ENCODE measurements around the gene CARNS1. TPM values are rescaled to one million over a fixed set of nuclear protein-coding genes. Genes with fewer than 3 reads are reported as not detected.

CARNS1 gene
- total and polyA plus RNA-seq, 9 of the 15 experiments (the other 6 are each of a cell fraction or from before 2014, with no cell fraction given), result 0.01 to 0.18 (median 0.06) TPM; not detected in 3

GRCh38 chr11:67372993-67373647, 42.4 kb upstream of the CARNS1 start, which contains the start of gene CLCF1 (continued):
- TF ChIP-seq ZBTB9 (CRISPR knock-in tag; IDR thresholded peaks at IDR 0.05) (0 out of 2 replicates have a peak, but pooled peaks have one; percentile 15), ZNF280A (IDR thresholded peaks at IDR 0.05; ENCODE audit: low read depth, partially characterized antibody) (no peak), SMAD4 (CRISPR knock-in tag; conservative IDR thresholded peaks at IDR 0.05) (no peak), EHMT2 (IDR thresholded peaks at IDR 0.05) (no peak), ZNF639 (CRISPR knock-in tag; conservative IDR thresholded peaks at IDR 0.05 in 1 of 2, IDR thresholded peaks at IDR 0.05 in 1 of 2) (peak in 1 of 2 experiments; percentile 60; a peak in 1 of 4 replicates), SMARCE1 (IDR thresholded peaks at IDR 0.05) (no peak), ZBTB33 (CRISPR knock-in tag; IDR thresholded peaks at IDR 0.05) (no peak), MCM3 (IDR thresholded peaks at IDR 0.05) (no peak), NR4A1 (CRISPR knock-in tag; IDR thresholded peaks at IDR 0.05) (no peak), NR4A1 (tag; IDR thresholded peaks at IDR 0.05) (peak; percentile 32; the same call in 1 of the 2 replicates), ZNF263 (CRISPR knock-in tag; IDR thresholded peaks at IDR 0.05; ENCODE audit: borderline replicate concordance) (peak; percentile 86), BRF2 (IDR thresholded peaks at IDR 0.05; ENCODE audit: borderline replicate concordance, insufficient read depth, insufficient read length) (no peak), ZNF75A (CRISPR knock-in tag; IDR thresholded peaks at IDR 0.05) (no peak), NFRKB (IDR thresholded peaks at IDR 0.05; ENCODE audit: low read depth) (no peak; the same call in 1 of the 2 replicates), PHF8 (IDR thresholded peaks at IDR 0.05; ENCODE audit: borderline replicate concordance, low read length) (peak; percentile 38; the same call in 1 of the 2 replicates), ZNF740 (CRISPR knock-in tag; IDR thresholded peaks at IDR 0.05) (0 out of 2 replicates have a peak, but pooled peaks have one; percentile 20), ZNF740 (tag; IDR thresholded peaks at IDR 0.05) (no peak), ETV6 (IDR thresholded peaks at IDR 0.05; ENCODE audit: borderline replicate concordance in 1 of 2, low read depth in 2 of 2, low read length in 1 of 2) (no peak), ETV6 (CRISPR knock-in tag; IDR thresholded peaks at IDR 0.05; ENCODE audit: borderline replicate concordance) (no peak)

All from K562 (cell line).